ENCODE measurements around the gene F2RL3. TPM values are rescaled to one million over a fixed set of nuclear protein-coding genes. Genes with fewer than 3 reads are reported as not detected.

The F2RL3 gene
- total and polyA plus RNA-seq, 9 of the 15 experiments (the other 6 are each of a cell fraction or from before 2014, with no cell fraction given): 1.4 to 27.6 (median 11.9) TPM

GRCh38 chr19:16887353-16888265 lies 1.2 kb upstream of the F2RL3 start (continued):
- no peak for TF ChIP-seq ZNF280A (IDR thresholded peaks at IDR 0.05; ENCODE audit: low read depth, partially characterized antibody)
- no peak for TF ChIP-seq CBX8 (IDR thresholded peaks at IDR 0.05; ENCODE audit: borderline replicate concordance, extremely low read depth, low read depth, low read length, poor library complexity, severe bottlenecking)
- no peak for TF ChIP-seq TGIF2 (CRISPR knock-in tag; IDR thresholded peaks at IDR 0.05)
- TF ChIP-seq STAT5A (IDR thresholded peaks at IDR 0.05; ENCODE audit: borderline replicate concordance, low read length): no peak
- TF ChIP-seq THRA (IDR thresholded peaks at IDR 0.05): no peak
- no peak for TF ChIP-seq CHD4 (IDR thresholded peaks at IDR 0.05; ENCODE audit: insufficient read depth, insufficient replicate concordance, low read depth, low read length, poor library complexity, severe bottlenecking)
- TF ChIP-seq ZBTB2 (IDR thresholded peaks at IDR 0.05): no peak
- TF ChIP-seq CXXC5 (CRISPR knock-in tag; IDR thresholded peaks at IDR 0.05): no peak
- no peak for TF ChIP-seq TCF7L2 (IDR thresholded peaks at IDR 0.05; ENCODE audit: low read depth, low read length)
- TF ChIP-seq NFE2 (IDR thresholded peaks at IDR 0.05; ENCODE audit: low read depth): peak; percentile 82
- no peak for TF ChIP-seq ESRRB (CRISPR knock-in tag; IDR thresholded peaks at IDR 0.05; ENCODE audit: borderline replicate concordance)
- no peak for TF ChIP-seq MEIS2 (IDR thresholded peaks at IDR 0.05; ENCODE audit: partially characterized antibody)
- no peak for TF ChIP-seq ZNF431 (CRISPR knock-in tag; IDR thresholded peaks at IDR 0.05)
- no peak for TF ChIP-seq U2AF1 (optimal IDR thresholded peaks at IDR 0.05; ENCODE audit: low read depth, low read length)
- TF ChIP-seq NFRKB (IDR thresholded peaks at IDR 0.05; ENCODE audit: low read depth): peak; percentile 75
- TF ChIP-seq HDAC3 (IDR thresholded peaks at IDR 0.05; ENCODE audit: borderline replicate concordance, partially characterized antibody): peak; percentile 52
- TF ChIP-seq ELK3 (CRISPR knock-in tag; IDR thresholded peaks at IDR 0.05): no peak
- TF ChIP-seq MTF1 (CRISPR knock-in tag; IDR thresholded peaks at IDR 0.05; ENCODE audit: borderline replicate concordance): no peak
- no peak for TF ChIP-seq ZC3H11A (IDR thresholded peaks at IDR 0.05; ENCODE audit: low read depth, low read length)
- no peak for TF ChIP-seq KHSRP (IDR thresholded peaks at IDR 0.05)
- no peak for TF ChIP-seq SNAPC5 (CRISPR knock-in tag; IDR thresholded peaks at IDR 0.05)
- TF ChIP-seq PTRF (tag; IDR thresholded peaks at IDR 0.05): 0 out of 2 replicates have a peak, but pooled peaks have one; percentile 32
